ENCODE measurements around the gene DOCK2. TPM values are rescaled to one million over a fixed set of nuclear protein-coding genes. Genes with fewer than 3 reads are reported as not detected.
A peak's percentile ranks its signal among the peaks of the same experiment; 100 is the strongest.

DOCK2 gene
- polyA plus RNA-seq, 3 donors = 57.5 to 178 (median 115) TPM

- Mint-ChIP-seq H3K9me3 (no peaks in the 10 kb centered on the region), H3K36me3 (peaks cover 85 to 94% of the 10 kb centered on the region in 2 donors), H3K27me3 (ENCODE audit: low read depth in 3 of 3) (no peaks in the 10 kb centered on the region), H3K4me3 (no peak overlapping the region), H3K4me1 (no peaks in the 10 kb centered on the region), H3K27ac (peak overlapping the region in 2 of 7 donors; percentile 35 to 56)
- Histone ChIP-seq H4K20me1 (ENCODE audit: insufficient read depth, low read length) (peaks cover 97% of the 10 kb centered on the region), H3K79me2 (ENCODE audit: insufficient read depth, low read length) (no peaks in the 10 kb centered on the region), H3K27me3 (ENCODE audit: control insufficient read depth in 2 of 2, insufficient read depth in 2 of 2, low read length in 2 of 2) (no peaks in the 10 kb centered on the region), H3K4me3 (replicated peaks in 1 of 3; ENCODE audit: low read depth in 2 of 3, low read length in 3 of 3) (no peak overlapping the region), H3K9ac (ENCODE audit: insufficient read depth, low read length, poor library complexity, severe bottlenecking) (no peak overlapping the region), H3K27ac (ENCODE audit: low read depth in 1 of 2, low read length in 2 of 2) (no peak overlapping the region), H3K36me3 (replicated peaks in 1 of 2; ENCODE audit: control insufficient read depth in 1 of 2, insufficient read depth in 2 of 2, low read length in 2 of 2) (peaks cover 93 to 100% of the 10 kb centered on the region in 2 donors), H3K4me1 (ENCODE audit: control insufficient read depth in 1 of 2, insufficient read depth in 2 of 2, low read length in 2 of 2) (no peaks in the 10 kb centered on the region), H3K9me3 (replicated peaks in 1 of 2; ENCODE audit: control insufficient read depth in 1 of 2, insufficient read depth in 1 of 2, low read length in 2 of 2) (no peaks in the 10 kb centered on the region), H3K4me2 (replicated peaks; ENCODE audit: extremely low read depth, low read length, poor library complexity, severe bottlenecking) (no peak overlapping the region), H2AFZ (ENCODE audit: insufficient read depth, low read depth, low read length, poor library complexity, severe bottlenecking) (no peak overlapping the region)
- intact Hi-C loops (cut with micrococcal nuclease) = no loop called here
- no peak for DNase-seq
- 100% methylated on average over 1 of the region's 2 CpGs for WGBS (ENCODE audit: insufficient coverage)
- no peak for TF ChIP-seq CTCF (IDR thresholded peaks at IDR 0.05)
Observed at GRCh38 chr5:169762338-169763095, 125.4 kb downstream of the DOCK2 start.

GRCh38 chr5:169763376-169764017 lies 126.4 kb downstream of the DOCK2 start:
- H3K9ac ChIP-seq (ENCODE audit: insufficient read depth, low read length, poor library complexity, severe bottlenecking) = no peak overlapping the region
- peaks cover 93 to 100% of the 10 kb centered on the region in 2 donors for H3K36me3 ChIP-seq (replicated peaks in 1 of 2; ENCODE audit: control insufficient read depth in 1 of 2, insufficient read depth in 2 of 2, low read length in 2 of 2)
- peaks cover 85 to 89% of the 10 kb centered on the region in 2 donors for H3K36me3 Mint-ChIP-seq
- peak overlapping the region in 1 of 7 donors; percentile 56 for H3K27ac Mint-ChIP-seq
- peak overlapping the region in 1 of 2 donors; percentile 7 for H3K27ac ChIP-seq (ENCODE audit: low read depth in 1 of 2, low read length in 2 of 2)
- no peaks in the 10 kb centered on the region for H3K9me3 Mint-ChIP-seq
- no peaks in the 10 kb centered on the region for H3K27me3 Mint-ChIP-seq (ENCODE audit: low read depth in 3 of 3)
- H3K4me1 ChIP-seq (ENCODE audit: control insufficient read depth in 1 of 2, insufficient read depth in 2 of 2, low read length in 2 of 2) = no peaks in the 10 kb centered on the region
- H3K27me3 ChIP-seq (ENCODE audit: control insufficient read depth in 2 of 2, insufficient read depth in 2 of 2, low read length in 2 of 2) = no peaks in the 10 kb centered on the region
- intact Hi-C loops (cut with micrococcal nuclease) = no loop called here
- no peaks in the 10 kb centered on the region for H3K9me3 ChIP-seq (replicated peaks in 1 of 2; ENCODE audit: control insufficient read depth in 1 of 2, insufficient read depth in 1 of 2, low read length in 2 of 2)
- H3K4me1 Mint-ChIP-seq = no peaks in the 10 kb centered on the region
- H3K4me3 Mint-ChIP-seq = no peak overlapping the region
- H2AFZ ChIP-seq (ENCODE audit: insufficient read depth, low read depth, low read length, poor library complexity, severe bottlenecking) = no peak overlapping the region
- no peak overlapping the region for H3K4me3 ChIP-seq (replicated peaks in 1 of 3; ENCODE audit: low read depth in 2 of 3, low read length in 3 of 3)
- WGBS (ENCODE audit: insufficient coverage) = 98% methylated on average over 4 of the region's 8 CpGs
- H3K79me2 ChIP-seq (ENCODE audit: insufficient read depth, low read length) = no peaks in the 10 kb centered on the region
- peaks cover 97% of the 10 kb centered on the region for H4K20me1 ChIP-seq (ENCODE audit: insufficient read depth, low read length)
- H3K4me2 ChIP-seq (replicated peaks; ENCODE audit: extremely low read depth, low read length, poor library complexity, severe bottlenecking) = no peak overlapping the region
- no peak for DNase-seq
- no peak for TF ChIP-seq CTCF (IDR thresholded peaks at IDR 0.05)

All from CD14-positive monocyte (primary cell).